Stimulated activated CD8-positive, alpha-beta memory T cell treated with anti-CD3 and anti-CD28 coated beads, Interleukin-2, amount 100 ng/mL, for 1 hour (primary cell): ENCODE results near the gene OR10AD1.
"Not testable (repeated sequence)": the region's sequence is repeated elsewhere in the genome, so short reads cannot be mapped to it uniquely, and the experiment has no call there.

ENCODE experiments used
- DNase-seq, 2 donors: peaks; one replicate each; pipeline ENCODE4 v3.0.0-alpha.2; 2020; ENCODE audit warnings: low read depth in 2 of 2

The OR10AD1 gene

GRCh38 chr12:48203192-48203591 is at the start of gene OR10AD1:
Gene OR10AD1 (minus strand): TSS chr12:48203292. CDS start chr12:48203292, 0 bp downstream.
- DNase-seq: no peak

DNA sequence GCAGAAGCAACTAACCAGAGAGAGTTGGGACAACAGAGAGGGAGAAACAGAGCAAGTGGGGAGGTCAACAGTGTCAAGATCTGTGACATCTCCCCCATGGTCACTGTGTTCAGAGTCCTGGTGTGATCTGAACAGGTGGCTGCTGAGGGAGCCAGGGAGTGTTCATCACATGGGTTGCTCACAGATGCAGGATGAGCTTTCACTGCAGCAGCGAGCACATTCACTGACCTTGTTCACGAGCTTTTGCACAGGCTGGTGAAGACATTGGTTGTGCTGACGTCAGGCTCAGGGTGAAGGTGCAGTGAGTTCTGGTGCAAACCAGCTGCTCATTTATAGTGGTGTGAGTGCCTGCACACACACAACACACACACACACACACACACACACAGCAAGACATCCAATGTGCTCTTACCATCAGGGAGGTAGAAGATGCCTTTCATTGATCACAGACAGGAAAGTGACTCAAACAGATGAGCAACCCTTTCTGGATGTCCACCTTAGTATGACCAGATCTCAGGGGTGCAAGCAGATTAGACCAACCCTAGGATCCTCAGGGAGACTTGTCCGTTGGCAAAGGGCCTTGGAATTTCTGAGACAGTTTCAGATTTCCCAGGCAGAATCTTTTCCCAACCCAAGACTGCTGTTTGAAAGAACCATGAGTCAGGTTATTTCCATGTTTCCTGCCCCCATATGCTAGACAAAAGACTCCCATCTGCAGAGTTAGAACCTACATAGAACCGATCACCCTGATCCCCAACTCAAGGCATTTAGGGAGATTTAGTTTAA is 44.3 kb upstream of the OR10AD1 start:
- no peak for DNase-seq

DNA sequence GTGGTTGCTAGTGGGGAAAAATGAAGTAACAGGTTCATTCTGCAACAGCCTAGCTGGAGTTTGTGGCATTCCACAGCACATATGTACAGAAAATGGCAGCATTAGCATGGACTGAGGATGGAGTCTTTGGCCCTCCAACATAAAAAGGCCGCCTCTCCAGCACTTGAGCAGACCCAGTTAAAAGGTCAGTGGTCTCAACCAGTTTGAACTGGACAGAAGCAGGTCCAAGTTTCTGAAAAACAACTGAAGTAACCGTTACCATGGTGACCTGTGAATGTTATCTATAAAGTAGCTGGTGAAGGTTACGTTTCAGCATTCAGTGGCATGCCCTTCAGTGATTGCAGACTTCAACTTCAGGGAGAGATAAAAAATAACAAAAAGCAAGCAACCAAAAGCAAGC is 34.1 kb upstream of the OR10AD1 start:
- no peak for DNase-seq

- no peak for DNase-seq
Measured at GRCh38 chr12:48235796-48236333, 32.8 kb upstream of the OR10AD1 start.

- DNase-seq: not testable (repeated sequence)
Measured at GRCh38 chr12:48231169-48231958, 28.3 kb upstream of the OR10AD1 start.

- DNase-seq: not testable (repeated sequence)
Measured at GRCh38 chr12:48224533-48224932, 21.4 kb upstream of the OR10AD1 start.

DNA sequence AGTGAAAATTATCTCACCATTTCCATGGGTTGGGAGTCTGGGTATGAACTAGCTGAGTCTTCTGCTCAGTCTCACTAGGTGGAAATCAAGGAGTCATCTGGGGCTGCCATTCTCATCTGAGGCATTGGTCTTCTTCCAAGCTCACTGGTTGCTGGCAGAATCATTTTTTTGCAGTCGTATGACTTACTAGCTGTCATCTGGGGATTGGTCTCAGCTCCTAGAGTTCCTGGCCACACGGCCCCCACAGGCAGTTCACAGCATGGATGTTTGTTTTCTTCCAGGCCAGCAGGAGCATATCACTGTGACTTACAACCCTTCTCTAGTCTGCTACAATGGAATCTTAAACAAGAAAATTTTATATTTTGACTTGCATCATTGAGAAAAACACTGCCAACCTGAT is 18.6 kb upstream of the OR10AD1 start:
- DNase-seq: no peak

DNA sequence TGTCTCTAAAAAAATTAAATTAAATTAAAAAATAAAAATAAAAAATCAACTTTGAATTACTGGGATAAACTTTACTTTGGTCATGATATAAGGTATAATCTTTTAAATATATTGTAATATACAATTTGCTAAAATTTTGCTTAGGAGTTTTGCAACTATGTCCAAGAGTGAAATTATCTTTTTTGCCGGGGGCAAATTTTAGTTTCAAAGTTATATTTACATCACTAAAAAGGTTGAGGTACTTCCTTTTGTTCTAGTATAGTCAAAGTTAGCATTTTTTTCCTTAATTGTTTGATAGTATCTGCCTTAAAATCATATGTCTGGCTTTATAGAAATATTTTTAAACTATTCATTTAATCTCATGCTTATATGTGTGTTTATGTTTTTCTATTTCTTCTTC is 17.6 kb upstream of the OR10AD1 start:
- no peak for DNase-seq

DNA sequence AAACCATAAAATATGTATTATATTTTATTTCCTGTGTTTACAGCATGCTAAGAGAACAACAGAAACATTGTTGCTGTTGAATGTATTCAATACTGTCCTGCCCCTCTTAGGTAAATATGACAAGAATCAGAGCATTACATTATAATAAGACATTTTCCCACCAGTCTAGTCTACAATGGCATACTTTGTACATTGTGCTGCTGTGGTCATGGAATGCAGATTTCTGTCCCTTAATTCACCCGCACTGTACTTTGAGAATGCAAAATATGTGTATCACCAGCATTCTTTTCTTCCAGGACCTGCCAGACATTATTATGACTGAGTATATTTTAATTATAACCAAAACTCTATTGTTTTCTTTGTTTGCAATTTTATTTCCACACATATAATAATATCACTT is 16.5 kb upstream of the OR10AD1 start:
- DNase-seq: no peak

DNA sequence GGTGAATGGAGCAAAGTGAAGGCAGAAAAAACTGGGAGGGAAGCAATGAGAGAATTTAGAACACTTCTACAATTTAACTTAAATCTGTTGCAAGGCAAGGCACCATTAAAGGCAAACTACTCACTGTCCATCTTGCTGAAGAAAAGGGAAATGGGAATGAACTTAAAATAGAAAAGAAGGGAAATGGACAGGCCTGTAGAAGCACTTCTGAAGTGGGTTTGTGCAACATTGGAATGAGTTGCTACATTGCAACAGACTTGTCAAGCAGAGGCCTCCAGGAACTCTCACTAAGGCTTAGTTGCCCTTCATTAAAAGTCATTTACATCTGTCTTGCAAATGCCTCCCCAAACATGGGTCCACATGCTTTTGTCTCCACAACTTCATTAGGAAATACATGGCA is 13.7 kb upstream of the OR10AD1 start:
- no peak for DNase-seq

GRCh38 chr12:48209495-48209894 is 6.4 kb upstream of the OR10AD1 start:
- not testable (repeated sequence) for DNase-seq

DNA sequence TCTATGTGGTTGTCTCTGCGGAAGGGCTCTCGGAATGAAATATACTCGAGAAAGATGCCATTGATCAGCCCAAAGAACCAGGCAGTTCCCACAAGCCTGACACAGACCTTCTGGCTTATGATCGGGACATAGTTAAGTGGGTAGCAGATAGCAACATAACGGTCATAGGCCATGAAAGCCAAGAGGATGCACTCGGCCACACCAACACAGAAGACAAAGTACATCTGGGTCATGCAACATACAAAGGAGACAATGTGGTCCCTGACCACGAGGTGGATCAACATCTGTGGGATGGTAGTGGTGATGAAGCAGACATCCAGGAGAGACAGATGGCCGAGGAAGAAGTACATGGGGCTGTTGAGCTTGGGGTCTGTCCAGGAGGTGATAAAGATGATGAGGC is 326 bp downstream of the OR10AD1 start:
- DNase-seq: no peak

GRCh38 chr12:48201516-48201915 is 1.6 kb downstream of the OR10AD1 start:
- DNase-seq: no peak

DNA sequence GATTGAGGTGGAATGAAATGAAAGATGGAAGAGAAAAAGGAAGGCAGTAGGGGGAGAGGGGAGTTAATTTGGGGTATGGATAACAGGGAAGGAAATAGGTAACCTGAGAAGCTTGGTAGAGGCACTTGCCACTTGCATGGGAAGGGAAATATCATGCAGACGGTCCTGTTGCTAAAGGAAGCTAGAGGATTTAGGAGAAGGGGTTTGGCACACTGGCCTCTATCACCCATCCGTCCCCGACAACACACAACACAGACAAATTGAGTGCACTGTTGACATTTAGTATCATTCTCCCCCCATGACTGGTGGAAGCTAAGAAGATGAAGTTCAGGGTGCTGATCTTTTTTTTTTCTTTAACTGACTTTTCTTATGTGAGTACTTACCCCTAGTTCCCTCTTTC is 2.0 kb downstream of the OR10AD1 start:
- no peak for DNase-seq

- DNase-seq: no peak
Measured at GRCh38 chr12:48199774-48200221, 3.3 kb downstream of the OR10AD1 start.

DNA sequence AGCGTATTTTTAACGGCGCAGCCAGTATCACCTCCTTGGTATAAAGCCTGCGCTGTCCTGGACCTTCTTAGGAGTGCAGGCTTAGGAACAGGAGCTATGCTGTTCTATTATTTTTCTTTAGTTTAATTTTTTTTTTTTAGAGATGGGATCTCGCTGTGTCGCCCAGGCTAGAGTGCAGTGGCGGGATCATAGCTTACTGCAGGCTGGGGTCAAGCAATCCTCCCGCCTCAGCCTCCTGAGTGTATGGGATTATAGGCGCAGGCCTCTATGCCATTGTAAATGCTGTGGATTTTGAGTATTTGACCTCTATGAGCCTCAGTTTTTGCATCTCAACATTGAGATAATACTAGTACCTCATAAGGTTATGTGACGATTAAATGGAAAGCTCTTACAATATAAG is 4.1 kb downstream of the OR10AD1 start:
- DNase-seq: no peak

GRCh38 chr12:48198672-48198971 is 4.5 kb downstream of the OR10AD1 start:
- DNase-seq: no peak

DNA sequence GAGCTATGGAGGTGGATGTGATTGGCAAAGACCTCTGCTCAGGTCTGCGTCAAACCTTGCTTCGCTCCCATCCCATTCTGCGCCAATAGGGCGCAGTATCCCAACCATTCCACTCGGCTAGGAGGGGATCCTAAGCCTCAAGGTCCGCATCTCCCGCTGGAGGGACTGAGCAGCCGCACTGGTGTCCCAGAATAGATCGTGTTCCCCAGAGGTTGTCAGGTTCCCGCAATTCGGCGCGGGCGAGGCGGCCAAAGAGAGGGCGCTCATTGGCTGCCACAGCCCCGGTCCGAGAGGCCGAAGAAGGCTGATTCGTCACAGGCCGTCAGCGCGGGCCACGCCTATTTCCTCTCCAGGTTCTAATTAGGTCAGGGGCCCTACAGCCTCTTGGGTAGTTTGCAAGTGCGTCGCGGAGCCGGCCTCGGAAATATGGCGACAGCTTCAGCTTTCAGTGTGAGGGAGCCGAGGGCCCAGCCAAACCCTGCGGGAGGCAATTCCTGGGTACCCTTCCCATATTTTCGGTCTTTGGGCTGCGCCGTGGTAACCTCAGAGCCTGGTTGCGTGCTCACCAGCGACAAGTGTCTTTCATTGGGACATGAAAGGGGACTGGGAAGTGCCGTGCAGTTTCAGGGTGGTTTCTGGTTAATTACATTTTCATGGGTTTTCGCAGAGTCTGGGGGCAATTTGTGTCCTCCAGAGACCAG is 5.0 kb downstream of the OR10AD1 start:
- DNase-seq: peak; percentile 79 to 83

GRCh38 chr12:48197549-48197970 is 5.5 kb downstream of the OR10AD1 start:
- no peak for DNase-seq

DNA sequence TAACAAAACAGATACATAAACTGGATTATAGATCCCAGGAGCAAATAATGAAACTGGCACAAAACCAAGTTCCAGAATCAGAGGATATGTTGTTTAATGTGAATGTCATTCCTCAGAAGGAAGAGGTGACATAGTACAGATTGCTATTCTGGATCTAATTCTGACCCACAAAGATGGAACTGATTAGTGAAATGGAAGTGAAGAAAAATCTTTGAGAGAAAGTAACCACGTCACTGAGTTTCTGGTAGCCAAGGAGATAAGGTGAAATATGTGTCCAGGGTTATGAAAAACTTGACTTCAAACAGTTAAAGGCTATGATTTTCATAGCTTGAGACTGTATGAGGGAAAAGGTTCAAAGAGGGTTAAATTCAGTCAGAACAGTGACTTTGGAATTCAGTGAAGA is 8.3 kb downstream of the OR10AD1 start:
- no peak for DNase-seq

GRCh38 chr12:48193623-48194022 is 9.5 kb downstream of the OR10AD1 start:
- no peak for DNase-seq

DNA sequence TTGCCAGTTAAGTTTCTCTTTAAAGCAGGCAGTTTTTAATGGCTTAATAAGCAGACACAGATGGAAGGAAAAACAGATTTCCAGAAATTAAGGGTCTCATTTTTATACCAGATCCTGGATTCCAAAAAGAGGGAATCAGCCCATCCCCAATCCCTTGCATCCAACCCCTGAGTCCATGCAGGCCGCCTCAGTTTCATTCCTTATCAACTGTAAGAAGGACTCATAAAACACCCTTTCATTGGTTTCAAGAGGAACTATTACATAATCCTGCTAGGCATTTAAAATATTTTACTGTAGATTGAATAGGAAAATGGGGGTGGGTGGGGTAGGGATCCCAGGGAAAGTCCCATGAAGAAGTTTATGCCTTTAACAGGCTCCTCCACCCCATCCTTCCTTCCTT is 10.2 kb downstream of the OR10AD1 start:
- DNase-seq: no peak
